Psoas muscle (tissue), 8 donors: ENCODE measurements around the gene TRAPPC12. TPM values are rescaled to one million over a fixed set of nuclear protein-coding genes. Genes with fewer than 3 reads are reported as not detected.
A peak's percentile ranks its signal among the peaks of the same experiment; 100 is the strongest.
"Not testable (repeated sequence)": the region's sequence is repeated elsewhere in the genome, so short reads cannot be mapped to it uniquely, and the experiment has no call there.

Source experiments
- ATAC-seq, 4 donors: fragments of 200-7000 bp; cut with Tn5 transposase; one replicate each; pipeline ENCODE4 v1.9.1; 2020; ENCODE audit warnings: moderate library complexity in 3 of 4, mild to moderate bottlenecking in 2 of 4
- DNase-seq, 2 donors: peaks; one replicate each; pipeline ENCODE4 v3.0.0-alpha.2; 2020
- H3K27ac ChIP-seq: fragments of 200-600 bp; one replicate; pipeline ENCODE4 v1.8.0; 2022
- H3K27me3 ChIP-seq, 3 donors: fragments of 200-600 bp in 1 of 3; one replicate each; pipeline versions ENCODE4 v1.6.1 to v1.8.0; 2013 to 2022; ENCODE audit warnings: low read length in 2 of 3, mild to moderate bottlenecking in 2 of 3, moderate library complexity in 1 of 3; ENCODE audit not compliant: insufficient read depth in 3 of 3
- H3K36me3 ChIP-seq, 2 donors: fragments of 200-600 bp in 1 of 2; one replicate each; pipeline versions ENCODE4 v1.6.1 to v1.8.0; 2013 to 2022; ENCODE audit warnings: low read depth in 1 of 2, mild to moderate bottlenecking in 1 of 2, moderate library complexity in 1 of 2; ENCODE audit not compliant: insufficient read depth in 1 of 2
- H3K4me1 ChIP-seq: fragments of 200-600 bp; one replicate; pipeline ENCODE4 v1.8.0; 2022
- H3K4me3 ChIP-seq: fragments of 200-600 bp; one replicate; pipeline ENCODE4 v1.8.0; 2022; ENCODE audit warnings: mild to moderate bottlenecking
- H3K9me3 ChIP-seq: fragments of 200-600 bp; one replicate; pipeline ENCODE4 v1.8.0; 2022
- WGBS, 3 donors: extraction: QIAGEN DNeasy Blood & Tissue Kit; methylation state at CpG; one replicate each; pipeline versions ENCODE4 v1.1.6 to v1.1.7; 2013; 5-methylcytosine and 5-hydroxymethylcytosine counted together
- intact Hi-C, 2 donors: fragments of 100-400 bp; cut with DNase I; formaldehyde crosslinking; loops; one replicate each; pipeline versions ENCODE4 v1.11.0 to v1.14.2; 2022
- polyA plus RNA-seq, 3 donors: library from polyadenylated mRNA; stranded (reverse); fragments of 200-250 nt; gene quantifications; one replicate each; pipeline ENCODE4 v1.2.3, GENCODE V29; 2013
- total RNA-seq, 4 donors: library from RNA; stranded (reverse); fragmentation: NEBNext Ultra II Directional in 2 of 4; extraction: Animal tissue kit (Norgen Biotek cat#: 25700) in 2 of 4; gene quantifications; one replicate each; pipeline versions ENCODE4 v1.2.1 to v1.2.4, GENCODE V29; 2021 to 2023
- TF ChIP-seq, protein P1 (sequence below): fragments of 200-600 bp; IDR thresholded peaks from one replicate; pipeline ENCODE4 v1.8.0; 2022; ENCODE audit warnings: antibody characterized with exemption
- donor health status: healthy with polysubstance abuse.
- donor health status: DM: no; HTN: no; CAD: no; lungs with moderate emphysema.
- donor health status: Bipolar disorder and iron deficiency.
- donor health status: healthy.
- donor health status: DM: yes; HTN: yes; CAD: no.
- donor health status: DM: no; HTN: no; CAD: no.
- donor health status: DM: no; HTN: no; CAD: no.
- donor health status: DM: yes; HTN: yes; CAD: no.

TRAPPC12 gene
- total and polyA plus RNA-seq, 7 donors = 28.7 to 90.3 (median 56.7) TPM

GRCh38 chr2:3447789-3448317 is 68.4 kb downstream of the TRAPPC12 start:
- peak in 2 of 4 donors; percentile 20 to 31 for ATAC-seq
- Histone ChIP-seq H3K27ac (no peak overlapping the region), H3K27me3 (no peaks in the 10 kb centered on the region), H3K9me3 (no peaks in the 10 kb centered on the region), H3K4me3 (no peak overlapping the region), H3K36me3 (peaks cover 2 to 53% of the 10 kb centered on the region in 2 donors), H3K4me1 (peaks cover 5% of the 10 kb centered on the region)
- TF ChIP-seq, protein P1, sequence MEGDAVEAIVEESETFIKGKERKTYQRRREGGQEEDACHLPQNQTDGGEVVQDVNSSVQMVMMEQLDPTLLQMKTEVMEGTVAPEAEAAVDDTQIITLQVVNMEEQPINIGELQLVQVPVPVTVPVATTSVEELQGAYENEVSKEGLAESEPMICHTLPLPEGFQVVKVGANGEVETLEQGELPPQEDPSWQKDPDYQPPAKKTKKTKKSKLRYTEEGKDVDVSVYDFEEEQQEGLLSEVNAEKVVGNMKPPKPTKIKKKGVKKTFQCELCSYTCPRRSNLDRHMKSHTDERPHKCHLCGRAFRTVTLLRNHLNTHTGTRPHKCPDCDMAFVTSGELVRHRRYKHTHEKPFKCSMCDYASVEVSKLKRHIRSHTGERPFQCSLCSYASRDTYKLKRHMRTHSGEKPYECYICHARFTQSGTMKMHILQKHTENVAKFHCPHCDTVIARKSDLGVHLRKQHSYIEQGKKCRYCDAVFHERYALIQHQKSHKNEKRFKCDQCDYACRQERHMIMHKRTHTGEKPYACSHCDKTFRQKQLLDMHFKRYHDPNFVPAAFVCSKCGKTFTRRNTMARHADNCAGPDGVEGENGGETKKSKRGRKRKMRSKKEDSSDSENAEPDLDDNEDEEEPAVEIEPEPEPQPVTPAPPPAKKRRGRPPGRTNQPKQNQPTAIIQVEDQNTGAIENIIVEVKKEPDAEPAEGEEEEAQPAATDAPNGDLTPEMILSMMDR = no peak
- intact Hi-C loops = no loop called here
- DNase-seq = peak in 1 of 2 donors; percentile 26
- WGBS, 3 donors = 51 to 54% (median 53%) methylated on average over 9 of the region's 9 CpGs

- peak in 3 of 4 donors; percentile 18 to 34 (median 20) for ATAC-seq
- DNase-seq = peak in 1 of 2 donors; percentile 59
- WGBS, 3 donors = 84 to 88% (median 85%) methylated on average over 35 of the region's 35 CpGs
- H3K4me3 ChIP-seq, H3K27ac ChIP-seq, H3K27me3 ChIP-seq, intact Hi-C loops, H3K9me3 ChIP-seq, H3K4me1 ChIP-seq: not testable (repeated sequence)
- H3K36me3 ChIP-seq = peaks cover 2 to 51% of the 10 kb centered on the region in 2 donors
Observed at GRCh38 chr2:3448441-3448911, 69.0 kb downstream of the TRAPPC12 start.

- WGBS, 3 donors = 86 to 90% (median 88%) methylated on average over 13 of the region's 13 CpGs
- Histone ChIP-seq H3K9me3 (no peaks in the 10 kb centered on the region), H3K27me3 (no peaks in the 10 kb centered on the region), H3K36me3 (peaks cover 2 to 45% of the 10 kb centered on the region in 2 donors), H3K27ac (no peak overlapping the region), H3K4me1 (peaks cover 5% of the 10 kb centered on the region), H3K4me3 (no peak overlapping the region)
- DNase-seq = no peak
- TF ChIP-seq, protein P1 = no peak
- no peak for ATAC-seq
- intact Hi-C loops = no loop called here
Observed at GRCh38 chr2:3449086-3449485, 69.6 kb downstream of the TRAPPC12 start.

DNA sequence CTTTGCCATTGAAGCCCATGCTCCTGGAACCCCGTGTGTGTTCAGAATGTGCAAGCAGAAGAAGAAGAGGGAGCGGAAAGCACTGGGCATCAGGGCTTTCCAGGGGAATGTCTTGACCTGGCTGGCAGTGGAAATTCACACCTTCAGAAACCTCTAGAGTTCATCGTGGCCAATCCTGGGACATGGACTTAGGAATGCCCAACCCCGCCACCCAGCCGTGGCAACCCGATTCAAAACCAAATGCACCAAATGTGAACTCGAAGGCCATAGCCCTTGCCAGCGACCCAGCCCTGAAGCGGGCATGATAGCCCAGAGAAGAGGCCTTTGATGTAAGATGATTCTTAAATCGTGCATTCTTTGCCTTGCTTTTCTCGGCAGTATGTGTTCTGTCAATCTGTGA is 70.4 kb downstream of the TRAPPC12 start:
- no peak for DNase-seq
- intact Hi-C loops = no loop called here
- no peak for ATAC-seq
- Histone ChIP-seq H3K9me3 (no peaks in the 10 kb centered on the region), H3K27ac (no peak overlapping the region), H3K4me1 (peaks cover 5% of the 10 kb centered on the region), H3K36me3 (peaks cover 2 to 37% of the 10 kb centered on the region in 2 donors), H3K4me3 (no peak overlapping the region), H3K27me3 (no peaks in the 10 kb centered on the region)
- 89 to 94% (median 90%) methylated on average over 11 of the region's 11 CpGs for WGBS, 3 donors
- TF ChIP-seq, protein P1 = no peak

DNA sequence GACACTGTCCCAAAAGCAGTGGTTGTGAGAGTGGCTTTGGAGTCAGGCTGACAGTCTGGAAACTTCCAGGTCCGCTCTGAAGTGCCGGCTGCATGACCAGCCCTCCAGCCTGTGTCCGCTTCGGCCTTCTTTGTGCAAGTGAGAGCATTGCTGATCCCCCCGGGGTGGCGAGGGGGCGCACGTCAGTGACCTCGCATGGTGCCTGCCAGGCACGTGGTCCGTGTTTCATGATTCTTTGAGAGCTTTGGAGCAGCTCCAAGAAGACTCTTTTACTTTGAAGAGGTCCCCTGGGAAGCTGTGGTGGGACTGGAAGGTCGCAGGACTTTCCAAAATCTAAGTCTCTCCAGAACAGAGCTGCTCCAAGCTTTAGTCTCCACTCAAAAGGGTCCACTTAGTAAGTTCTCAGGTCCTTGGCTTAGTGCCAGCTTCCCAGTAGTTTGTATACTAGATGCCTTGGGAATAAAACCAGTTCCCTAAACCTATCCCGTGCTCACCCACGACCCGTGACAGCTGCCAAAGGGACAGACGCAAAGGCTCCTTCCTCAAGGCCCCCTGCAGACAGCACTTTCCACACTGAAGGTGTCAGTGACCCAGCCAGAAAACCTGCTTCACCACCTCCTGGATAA is 71.0 kb downstream of the TRAPPC12 start:
- H3K27ac ChIP-seq = no peak overlapping the region
- intact Hi-C loops = no loop called here
- H3K4me3 ChIP-seq = no peak overlapping the region
- 53 to 66% (median 53%) methylated on average over 16 of the region's 16 CpGs for WGBS, 3 donors
- ATAC-seq (no peak), DNase-seq (peak in 1 of 2 donors; percentile 40)
- H3K27me3 ChIP-seq = no peaks in the 10 kb centered on the region
- peaks cover 2 to 32% of the 10 kb centered on the region in 2 donors for H3K36me3 ChIP-seq
- TF ChIP-seq, protein P1 = no peak
- no peaks in the 10 kb centered on the region for H3K9me3 ChIP-seq
- peaks cover 5% of the 10 kb centered on the region for H3K4me1 ChIP-seq
